BJ (cell line): Measurements from ENCODE around the gene SYK. TPM values are rescaled to one million over a fixed set of nuclear protein-coding genes. Genes with fewer than 3 reads are reported as not detected.
A peak's percentile ranks its signal among the peaks of the same experiment; 100 is the strongest.
"Not testable (repeated sequence)": the region's sequence is repeated elsewhere in the genome, so short reads cannot be mapped to it uniquely, and the experiment has no call there.

Source experiments
- CTCF ChIA-PET: fragments of 350-600 bp; formaldehyde crosslinking; extraction: SDS; loops from one replicate; lab custom pipeline; 2021; ENCODE audit warnings: antibody characterized with exemption, inconsistent platforms; lab: Yijun Ruan, JAX
- POLR2A ChIA-PET: fragments of 300-600 bp; sonication (Branson Sonifier 250); formaldehyde crosslinking; extraction: SDS; loops from one replicate; lab custom pipeline; 2021; ENCODE audit warnings: antibody characterized with exemption; lab: Charles Lee
- DNase-seq: peaks from one replicate; pipeline ENCODE4 v3.0.0-alpha.2; 2011; ENCODE audit warnings: low read depth
- H3K27me3 ChIP-seq: 2 replicates; pipeline ENCODE4 v1.6.0; 2011; ENCODE audit warnings: low read length; ENCODE audit not compliant: control insufficient read depth, insufficient read depth
- H3K36me3 ChIP-seq: 2 replicates; pipeline ENCODE4 v1.5.1; 2011; ENCODE audit warnings: low read length; ENCODE audit not compliant: control insufficient read depth, insufficient read depth
- H3K4me3 ChIP-seq: 2 replicates; pipeline ENCODE4 v1.5.1; 2011; ENCODE audit warnings: low read depth, mild to moderate bottlenecking, control low read depth, low read length
- polyA minus RNA-seq: library from RNA; depleted of rRNA, polyadenylated mRNA; stranded (reverse); fragments of >200 nt; gene quantifications from 2 replicates; pipeline ENCODE4 v1.2.3, GENCODE V29; 2011; rRNA and poly(A)+ RNA removed
- polyA plus RNA-seq: library from polyadenylated mRNA; depleted of rRNA; stranded (reverse); fragments of >200 nt; gene quantifications from 2 replicates; pipeline ENCODE4 v1.2.3, GENCODE V29; 2011; rRNA removed
- TF ChIP-seq, protein P1 (sequence below): IDR thresholded peaks from 2 replicates; pipeline ENCODE4 v1.5.1; 2011; ENCODE audit warnings: low read depth, mild to moderate bottlenecking, control low read depth, inconsistent platforms, low read length, moderate library complexity; ENCODE audit not compliant: insufficient read depth

Gene SYK
- polyA plus RNA-seq (not detected in 2 replicates), polyA minus RNA-seq (not detected in 2 replicates)

DNA sequence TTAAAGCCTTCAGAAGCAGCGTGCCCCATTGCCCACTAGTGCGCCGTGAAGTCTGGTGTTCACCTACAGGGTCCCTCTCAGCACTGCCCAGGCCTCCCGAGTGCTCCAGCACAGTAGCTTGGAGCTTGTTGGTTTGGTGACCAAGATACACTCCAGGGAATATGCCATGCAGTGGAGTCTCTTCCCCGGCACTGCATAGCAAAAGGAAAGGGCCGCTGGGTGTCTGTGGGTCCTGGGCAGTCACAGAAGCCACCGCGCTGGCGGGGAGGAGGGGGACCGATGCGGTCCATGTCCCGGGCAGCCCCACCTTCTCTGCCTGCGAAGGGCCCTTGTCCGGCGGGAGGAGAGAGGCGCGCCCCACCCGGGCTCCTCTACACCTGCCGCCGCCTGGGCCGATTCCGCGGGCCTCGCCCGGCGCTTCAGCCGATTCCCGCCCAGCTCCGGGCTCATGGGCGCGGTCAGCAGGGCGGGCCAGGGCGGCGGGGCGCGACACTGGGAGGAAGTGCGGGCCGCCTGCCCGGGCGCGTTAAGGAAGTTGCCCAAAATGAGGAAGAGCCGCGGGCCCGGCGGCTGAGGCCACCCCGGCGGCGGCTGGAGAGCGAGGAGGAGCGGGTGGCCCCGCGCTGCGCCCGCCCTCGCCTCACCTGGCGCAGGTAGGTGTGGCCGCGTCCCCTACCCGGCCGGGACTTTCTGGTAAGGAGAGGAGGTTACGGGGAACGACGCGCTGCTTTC is at the start of gene SYK:
Gene SYK (plus strand): TSS at position 579 of the 732 bp plus-strand sequence. CDS start 42,080 bp downstream, outside the sequence.
- ChIA-PET POLR2A (no interaction called here), CTCF (no interaction called here)
- TF ChIP-seq, protein P1, sequence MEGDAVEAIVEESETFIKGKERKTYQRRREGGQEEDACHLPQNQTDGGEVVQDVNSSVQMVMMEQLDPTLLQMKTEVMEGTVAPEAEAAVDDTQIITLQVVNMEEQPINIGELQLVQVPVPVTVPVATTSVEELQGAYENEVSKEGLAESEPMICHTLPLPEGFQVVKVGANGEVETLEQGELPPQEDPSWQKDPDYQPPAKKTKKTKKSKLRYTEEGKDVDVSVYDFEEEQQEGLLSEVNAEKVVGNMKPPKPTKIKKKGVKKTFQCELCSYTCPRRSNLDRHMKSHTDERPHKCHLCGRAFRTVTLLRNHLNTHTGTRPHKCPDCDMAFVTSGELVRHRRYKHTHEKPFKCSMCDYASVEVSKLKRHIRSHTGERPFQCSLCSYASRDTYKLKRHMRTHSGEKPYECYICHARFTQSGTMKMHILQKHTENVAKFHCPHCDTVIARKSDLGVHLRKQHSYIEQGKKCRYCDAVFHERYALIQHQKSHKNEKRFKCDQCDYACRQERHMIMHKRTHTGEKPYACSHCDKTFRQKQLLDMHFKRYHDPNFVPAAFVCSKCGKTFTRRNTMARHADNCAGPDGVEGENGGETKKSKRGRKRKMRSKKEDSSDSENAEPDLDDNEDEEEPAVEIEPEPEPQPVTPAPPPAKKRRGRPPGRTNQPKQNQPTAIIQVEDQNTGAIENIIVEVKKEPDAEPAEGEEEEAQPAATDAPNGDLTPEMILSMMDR = no peak
- Histone ChIP-seq H3K36me3 (no peaks in the 10 kb centered on the region), H3K4me3 (no peak within 1 kb of the TSS), H3K27me3 (peaks cover 6% of the 10 kb centered on the region)
- DNase-seq = no peak

DNA sequence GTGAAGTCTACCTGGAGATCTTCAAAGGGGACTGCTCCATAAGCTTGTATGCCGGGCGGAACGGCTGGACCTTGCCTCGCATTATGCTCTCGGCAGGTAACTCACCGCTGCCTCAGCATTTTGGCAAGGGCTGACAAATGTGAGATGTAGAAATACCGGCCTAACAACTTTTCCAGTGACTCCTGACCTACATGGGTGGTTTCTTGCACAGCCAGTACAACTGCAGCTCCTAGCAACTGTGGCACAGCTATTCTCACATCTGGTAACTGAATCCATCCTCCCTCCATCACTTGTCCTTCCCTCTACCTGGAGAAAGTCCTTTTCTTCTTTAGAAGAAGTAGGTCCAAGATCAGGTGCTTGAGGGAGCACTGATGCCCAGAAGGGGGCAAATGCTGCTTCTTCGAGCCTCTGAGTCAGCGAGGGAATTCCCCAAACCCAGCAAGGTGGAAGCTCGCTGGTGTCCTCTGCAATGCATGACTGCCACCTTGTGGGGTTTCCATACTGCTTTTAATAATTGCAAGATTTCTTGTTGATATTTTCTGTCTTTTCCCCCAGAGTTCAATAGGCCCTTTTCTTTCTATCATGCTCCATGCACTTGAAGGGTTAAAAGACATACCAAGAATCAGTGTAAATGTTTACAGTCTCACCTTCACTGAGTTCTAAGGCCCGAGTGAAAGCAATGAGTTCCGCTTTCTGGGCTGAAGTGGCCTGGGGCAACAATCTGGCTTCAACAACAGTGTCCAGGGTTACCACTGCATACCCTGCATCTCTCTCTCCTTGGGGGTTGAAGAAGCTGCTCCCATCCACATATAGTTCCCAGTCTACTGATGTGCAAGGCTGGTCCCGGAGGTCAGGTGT is 45.9 kb upstream of the SYK start:
- POLR2A ChIA-PET, CTCF ChIA-PET, H3K36me3 ChIP-seq, H3K4me3 ChIP-seq, DNase-seq, H3K27me3 ChIP-seq: not testable (repeated sequence)
- TF ChIP-seq, protein P1 = peak; percentile 33

DNA sequence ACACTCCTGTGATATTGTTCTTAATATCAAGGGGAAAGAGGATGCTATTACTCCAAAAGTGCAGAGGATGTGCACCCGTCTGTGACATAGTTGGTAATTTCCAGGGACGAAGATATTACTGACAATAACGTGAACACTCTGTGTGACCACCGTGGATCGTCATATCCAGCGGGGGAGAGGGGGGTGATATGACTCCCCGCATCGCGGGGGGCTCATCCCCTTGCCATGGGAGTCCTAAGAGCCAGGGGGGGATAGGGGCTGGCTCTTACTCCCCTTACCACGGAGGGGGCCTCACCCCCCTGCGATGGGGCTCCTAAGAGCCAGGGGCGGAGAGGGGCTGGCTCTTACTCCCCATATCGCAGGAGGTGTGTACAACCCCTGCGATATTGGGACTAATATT is 41.0 kb upstream of the SYK start:
- POLR2A ChIA-PET, H3K4me3 ChIP-seq, CTCF ChIA-PET, DNase-seq, H3K27me3 ChIP-seq, H3K36me3 ChIP-seq: not testable (repeated sequence)

DNA sequence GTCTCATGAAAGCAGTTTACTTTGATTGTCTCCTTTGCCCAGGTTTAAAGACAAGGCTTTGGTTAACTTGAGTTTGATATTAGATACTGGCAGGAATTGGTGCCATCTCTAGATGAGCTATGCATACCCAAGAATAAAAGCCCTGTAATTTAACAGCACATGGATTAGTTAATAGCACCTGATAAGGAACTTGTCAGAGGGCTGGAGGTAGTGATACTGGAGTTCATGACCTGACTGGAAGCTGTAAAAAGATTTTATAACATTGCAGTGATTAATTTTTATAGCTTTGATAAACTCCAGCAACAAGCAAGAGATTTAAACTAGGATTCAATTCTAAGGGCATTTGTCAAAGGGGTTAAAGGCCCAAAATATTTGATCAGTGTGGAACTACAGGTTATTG is 34.9 kb upstream of the SYK start:
- CTCF ChIA-PET = interaction anchor here (0.9 kb wide), 1 partner anchor 30 kb away, joined by 4 read pairs; no protein-coding TSS in a partner anchor
- Histone ChIP-seq H3K36me3 (no peaks in the 10 kb centered on the region), H3K27me3 (no peaks in the 10 kb centered on the region), H3K4me3 (no peak overlapping the region)
- DNase-seq = no peak
- TF ChIP-seq, protein P1 = no peak
- POLR2A ChIA-PET = no interaction called here

DNA sequence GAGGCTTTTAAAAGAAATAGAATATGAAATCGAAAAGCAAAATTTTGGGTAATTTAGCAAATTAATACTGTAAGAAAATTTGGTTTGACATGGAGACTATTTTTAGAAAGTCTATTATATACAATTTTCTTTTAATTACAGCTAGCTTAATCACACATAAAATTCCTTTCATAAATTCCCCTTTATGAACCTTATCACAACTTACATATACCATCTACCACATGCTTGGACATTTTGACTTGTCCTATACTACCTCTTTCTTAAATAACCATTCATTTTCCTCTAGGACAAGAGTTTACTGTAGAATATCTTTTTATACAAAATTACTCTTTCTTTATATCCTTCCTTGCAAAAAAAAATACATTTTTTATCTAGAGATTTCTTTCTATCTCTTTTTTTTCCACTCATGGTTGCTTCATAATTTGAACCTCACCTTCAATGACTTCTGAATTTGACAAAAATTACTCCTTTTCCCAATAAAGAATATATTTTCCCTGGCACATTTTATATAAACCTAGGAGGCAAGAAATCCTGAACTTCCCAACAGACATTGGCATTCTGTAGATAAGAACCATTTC is 34.0 kb upstream of the SYK start:
- ChIA-PET POLR2A (no interaction called here), CTCF (no interaction called here)
- TF ChIP-seq, protein P1 = no peak

More for the DNA sequence above, 34.0 kb upstream of the SYK start:
- Histone ChIP-seq H3K27me3 (no peaks in the 10 kb centered on the region), H3K4me3 (no peak overlapping the region), H3K36me3 (no peaks in the 10 kb centered on the region)
- DNase-seq = no peak
